Neural cell (in vitro differentiated cells): ENCODE results near the gene PRKD1. TPM values are rescaled to one million over a fixed set of nuclear protein-coding genes. Genes with fewer than 3 reads are reported as not detected.

Experiments
- H2AFZ ChIP-seq: fragments of 200-600, 300-800 bp; sonication (generic), shearing (Covaris generic); 2 replicates; pipeline ENCODE4 v1.6.0; 2014; ENCODE audit warnings: low read depth, mild to moderate bottlenecking, antibody characterized with exemption, low read length, moderate library complexity
- H3F3A ChIP-seq: fragments of 200-600 bp; shearing (Covaris generic); 2 replicates; pipeline ENCODE4 v1.6.1; 2016; ENCODE audit warnings: mild to moderate bottlenecking, moderate library complexity, mixed read lengths, antibody characterized with exemption, low read length; ENCODE audit not compliant: insufficient read depth, poor library complexity, severe bottlenecking
- H3K27ac ChIP-seq: fragments of 200-600, 300-800 bp; sonication (generic), shearing (Covaris generic); 2 replicates; pipeline ENCODE4 v1.5.1; 2014; ENCODE audit warnings: mild to moderate bottlenecking, low read length, moderate library complexity
- H3K27me3 ChIP-seq: fragments of 300-800, 200-600 bp; sonication (generic), shearing (Covaris generic); 2 replicates; pipeline ENCODE4 v1.6.0; 2014; ENCODE audit warnings: mild to moderate bottlenecking, low read depth, low read length, moderate library complexity; ENCODE audit not compliant: insufficient read depth
- H3K36me3 ChIP-seq: fragments of 300-800, 200-600 bp; sonication (generic), shearing (Covaris generic); 2 replicates; pipeline ENCODE4 v1.5.1; 2014; ENCODE audit warnings: mild to moderate bottlenecking, antibody characterized with exemption, low read length, moderate library complexity; ENCODE audit not compliant: insufficient read depth
- H3K4me2 ChIP-seq: fragments of 300-800, 200-600 bp; sonication (generic), shearing (Covaris generic); 2 replicates; pipeline ENCODE4 v1.6.0; 2014; ENCODE audit warnings: mild to moderate bottlenecking, low read length
- H3K4me3 ChIP-seq: fragments of 300-800, 200-600 bp; sonication (generic), shearing (Covaris generic); 2 replicates; pipeline ENCODE4 v1.5.1; 2014; ENCODE audit warnings: mild to moderate bottlenecking, low read length, moderate library complexity
- H3K79me2 ChIP-seq: fragments of 200-600 bp; shearing (Covaris generic); replicated peaks from 2 replicates; pipeline ENCODE4 v1.6.0; 2014; ENCODE audit warnings: mild to moderate bottlenecking, low read length, moderate library complexity; ENCODE audit not compliant: insufficient read depth
- H3K9ac ChIP-seq: fragments of 300-800, 200-600 bp; sonication (generic), shearing (Covaris generic); 2 replicates; pipeline ENCODE4 v1.6.1; 2016; ENCODE audit warnings: mild to moderate bottlenecking, low read length, mixed read lengths
- H3K9me2 ChIP-seq: fragments of 200-600 bp; shearing (Covaris generic); 2 replicates; pipeline ENCODE4 v1.6.1; 2016; ENCODE audit warnings: mild to moderate bottlenecking, low read length, mixed read lengths; ENCODE audit not compliant: insufficient read depth
- H3K9me3 ChIP-seq: fragments of 200-600, 300-800 bp; sonication (generic), shearing (Covaris generic); 2 replicates; pipeline ENCODE4 v1.6.1; 2016; ENCODE audit warnings: mild to moderate bottlenecking, mixed run types, low read length, moderate library complexity, mixed read lengths
- H4K20me1 ChIP-seq: fragments of 200-600 bp; shearing (Covaris generic); 2 replicates; pipeline ENCODE4 v1.6.1; 2016; ENCODE audit warnings: mild to moderate bottlenecking, mixed run types; ENCODE audit not compliant: insufficient read depth
- EP300 ChIP-seq: fragments of 450-650 bp; conservative IDR thresholded peaks from 2 replicates; pipeline ENCODE4 v1.6.1; 2014; ENCODE audit warnings: antibody characterized with exemption, mild to moderate bottlenecking, moderate library complexity; ENCODE audit not compliant: poor library complexity, severe bottlenecking
- EZH2 ChIP-seq: fragments of 200-600, 300-800 bp; shearing (Covaris generic), sonication (generic); IDR thresholded peaks from 2 replicates; pipeline ENCODE4 v1.6.1; 2014; ENCODE audit warnings: antibody characterized with exemption, low read length, borderline replicate concordance, mild to moderate bottlenecking; ENCODE audit not compliant: insufficient read depth, poor library complexity, severe bottlenecking
- MXI1 ChIP-seq: fragments of 450-650 bp; conservative IDR thresholded peaks from 2 replicates; pipeline ENCODE4 v1.6.1; 2014; ENCODE audit warnings: antibody characterized with exemption, mild to moderate bottlenecking; ENCODE audit not compliant: poor library complexity, severe bottlenecking
- POLR2AphosphoS5 ChIP-seq: IDR thresholded peaks from 2 replicates; pipeline ENCODE4 v1.6.1; 2012
- RAD21 ChIP-seq: fragments of 450-650 bp; conservative IDR thresholded peaks from 2 replicates; pipeline ENCODE4 v1.6.1; 2014; ENCODE audit warnings: antibody characterized with exemption, mild to moderate bottlenecking, moderate library complexity
- SMC3 ChIP-seq: fragments of 450-650 bp; conservative IDR thresholded peaks from 2 replicates; pipeline ENCODE4 v1.6.1; 2014; ENCODE audit warnings: antibody characterized with exemption, mild to moderate bottlenecking, moderate library complexity; ENCODE audit not compliant: poor library complexity
- TAF1 ChIP-seq: IDR thresholded peaks from 2 replicates; pipeline ENCODE4 v1.6.1; 2012; ENCODE audit warnings: low read depth
- polyA plus RNA-seq: library from polyadenylated mRNA; depleted of rRNA; stranded (reverse); fragments of >200 nt; gene quantifications from 2 replicates; pipeline ENCODE4 v1.2.3, GENCODE V29; 2014
- TF ChIP-seq, protein P1 (sequence below): IDR thresholded peaks from 2 replicates; pipeline ENCODE4 v1.6.1; 2012; ENCODE audit warnings: borderline replicate concordance
- TF ChIP-seq, protein P2 (sequence below): fragments of 450-650 bp; IDR thresholded peaks from 2 replicates; pipeline ENCODE4 v1.5.1; 2014; ENCODE audit warnings: antibody characterized with exemption, mild to moderate bottlenecking, moderate library complexity; ENCODE audit not compliant: poor library complexity, severe bottlenecking

Gene PRKD1
- polyA plus RNA-seq, 1 donor from 2014 or later: 9.6 TPM

DNA sequence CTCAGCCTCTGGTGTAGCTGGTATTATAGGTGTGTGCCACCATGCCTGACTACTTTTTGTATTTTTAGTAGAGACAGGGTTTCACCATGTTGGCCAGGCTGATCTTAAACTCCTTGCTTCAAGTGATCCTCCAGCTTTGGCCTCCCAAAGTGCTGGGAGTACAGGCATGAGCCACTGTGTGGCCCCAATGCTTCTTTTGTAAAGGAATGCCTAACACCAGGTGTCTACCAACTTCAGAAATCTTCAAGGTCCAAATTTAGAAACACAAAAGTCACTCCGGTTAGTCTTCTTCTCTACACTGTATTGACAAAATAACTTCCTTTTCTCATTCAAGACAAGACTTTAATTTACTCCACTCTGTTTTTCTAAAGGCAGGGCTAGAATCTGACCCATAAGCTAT is 188.7 kb downstream of the PRKD1 start:
- Histone ChIP-seq H2AFZ (no peak overlapping the region), H3F3A (no peaks in the 10 kb centered on the region), H3K36me3 (no peaks in the 10 kb centered on the region), H3K79me2 (no peaks in the 10 kb centered on the region), H3K27ac (no peak overlapping the region), H3K9ac (no peak overlapping the region), H3K9me3 (no peaks in the 10 kb centered on the region), H3K9me2 (no peaks in the 10 kb centered on the region), H3K27me3 (no peaks in the 10 kb centered on the region), H3K4me3 (no peak overlapping the region), H4K20me1 (no peaks in the 10 kb centered on the region), H3K4me2 (no peak overlapping the region)
- TF ChIP-seq MXI1: no peak
- TF ChIP-seq POLR2AphosphoS5: no peak
- TF ChIP-seq, protein P1, sequence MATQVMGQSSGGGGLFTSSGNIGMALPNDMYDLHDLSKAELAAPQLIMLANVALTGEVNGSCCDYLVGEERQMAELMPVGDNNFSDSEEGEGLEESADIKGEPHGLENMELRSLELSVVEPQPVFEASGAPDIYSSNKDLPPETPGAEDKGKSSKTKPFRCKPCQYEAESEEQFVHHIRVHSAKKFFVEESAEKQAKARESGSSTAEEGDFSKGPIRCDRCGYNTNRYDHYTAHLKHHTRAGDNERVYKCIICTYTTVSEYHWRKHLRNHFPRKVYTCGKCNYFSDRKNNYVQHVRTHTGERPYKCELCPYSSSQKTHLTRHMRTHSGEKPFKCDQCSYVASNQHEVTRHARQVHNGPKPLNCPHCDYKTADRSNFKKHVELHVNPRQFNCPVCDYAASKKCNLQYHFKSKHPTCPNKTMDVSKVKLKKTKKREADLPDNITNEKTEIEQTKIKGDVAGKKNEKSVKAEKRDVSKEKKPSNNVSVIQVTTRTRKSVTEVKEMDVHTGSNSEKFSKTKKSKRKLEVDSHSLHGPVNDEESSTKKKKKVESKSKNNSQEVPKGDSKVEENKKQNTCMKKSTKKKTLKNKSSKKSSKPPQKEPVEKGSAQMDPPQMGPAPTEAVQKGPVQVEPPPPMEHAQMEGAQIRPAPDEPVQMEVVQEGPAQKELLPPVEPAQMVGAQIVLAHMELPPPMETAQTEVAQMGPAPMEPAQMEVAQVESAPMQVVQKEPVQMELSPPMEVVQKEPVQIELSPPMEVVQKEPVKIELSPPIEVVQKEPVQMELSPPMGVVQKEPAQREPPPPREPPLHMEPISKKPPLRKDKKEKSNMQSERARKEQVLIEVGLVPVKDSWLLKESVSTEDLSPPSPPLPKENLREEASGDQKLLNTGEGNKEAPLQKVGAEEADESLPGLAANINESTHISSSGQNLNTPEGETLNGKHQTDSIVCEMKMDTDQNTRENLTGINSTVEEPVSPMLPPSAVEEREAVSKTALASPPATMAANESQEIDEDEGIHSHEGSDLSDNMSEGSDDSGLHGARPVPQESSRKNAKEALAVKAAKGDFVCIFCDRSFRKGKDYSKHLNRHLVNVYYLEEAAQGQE: no peak
- TF ChIP-seq, protein P2, sequence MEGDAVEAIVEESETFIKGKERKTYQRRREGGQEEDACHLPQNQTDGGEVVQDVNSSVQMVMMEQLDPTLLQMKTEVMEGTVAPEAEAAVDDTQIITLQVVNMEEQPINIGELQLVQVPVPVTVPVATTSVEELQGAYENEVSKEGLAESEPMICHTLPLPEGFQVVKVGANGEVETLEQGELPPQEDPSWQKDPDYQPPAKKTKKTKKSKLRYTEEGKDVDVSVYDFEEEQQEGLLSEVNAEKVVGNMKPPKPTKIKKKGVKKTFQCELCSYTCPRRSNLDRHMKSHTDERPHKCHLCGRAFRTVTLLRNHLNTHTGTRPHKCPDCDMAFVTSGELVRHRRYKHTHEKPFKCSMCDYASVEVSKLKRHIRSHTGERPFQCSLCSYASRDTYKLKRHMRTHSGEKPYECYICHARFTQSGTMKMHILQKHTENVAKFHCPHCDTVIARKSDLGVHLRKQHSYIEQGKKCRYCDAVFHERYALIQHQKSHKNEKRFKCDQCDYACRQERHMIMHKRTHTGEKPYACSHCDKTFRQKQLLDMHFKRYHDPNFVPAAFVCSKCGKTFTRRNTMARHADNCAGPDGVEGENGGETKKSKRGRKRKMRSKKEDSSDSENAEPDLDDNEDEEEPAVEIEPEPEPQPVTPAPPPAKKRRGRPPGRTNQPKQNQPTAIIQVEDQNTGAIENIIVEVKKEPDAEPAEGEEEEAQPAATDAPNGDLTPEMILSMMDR: no peak
- TF ChIP-seq RAD21: no peak
- TF ChIP-seq EP300: no peak
- TF ChIP-seq EZH2: no peak

DNA sequence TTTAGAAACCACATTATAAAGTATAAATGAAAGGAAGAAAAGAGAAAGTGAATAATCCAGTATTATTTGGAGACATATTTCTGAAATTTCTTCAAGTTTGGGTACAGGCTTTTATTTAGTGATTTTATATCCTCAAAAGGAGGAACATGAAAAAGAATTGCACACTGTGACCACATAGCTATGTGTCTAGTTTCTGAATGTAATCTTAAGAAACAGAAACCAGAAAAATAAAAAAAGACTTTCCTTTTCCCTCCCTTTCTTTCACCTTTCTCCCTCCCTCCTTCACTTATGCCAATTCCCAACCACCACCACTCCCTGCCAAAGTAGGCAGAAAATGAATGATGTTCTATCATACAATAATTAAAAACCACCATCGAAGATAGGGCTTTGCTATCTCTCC is 189.6 kb downstream of the PRKD1 start:
- no peak overlapping the region for H3K4me2 ChIP-seq
- H3F3A ChIP-seq: no peaks in the 10 kb centered on the region
- H3K9ac ChIP-seq: no peak overlapping the region
- no peaks in the 10 kb centered on the region for H3K79me2 ChIP-seq
- no peaks in the 10 kb centered on the region for H3K9me2 ChIP-seq
- no peak for TF ChIP-seq SMC3
- no peak for TF ChIP-seq RAD21
- no peak for TF ChIP-seq TAF1
- no peak for TF ChIP-seq MXI1
- H3K27ac ChIP-seq: no peak overlapping the region
- no peaks in the 10 kb centered on the region for H4K20me1 ChIP-seq
- H3K9me3 ChIP-seq: no peaks in the 10 kb centered on the region
- H3K27me3 ChIP-seq: no peaks in the 10 kb centered on the region
- no peak overlapping the region for H3K4me3 ChIP-seq
- no peak overlapping the region for H2AFZ ChIP-seq
- H3K36me3 ChIP-seq: no peaks in the 10 kb centered on the region

DNA sequence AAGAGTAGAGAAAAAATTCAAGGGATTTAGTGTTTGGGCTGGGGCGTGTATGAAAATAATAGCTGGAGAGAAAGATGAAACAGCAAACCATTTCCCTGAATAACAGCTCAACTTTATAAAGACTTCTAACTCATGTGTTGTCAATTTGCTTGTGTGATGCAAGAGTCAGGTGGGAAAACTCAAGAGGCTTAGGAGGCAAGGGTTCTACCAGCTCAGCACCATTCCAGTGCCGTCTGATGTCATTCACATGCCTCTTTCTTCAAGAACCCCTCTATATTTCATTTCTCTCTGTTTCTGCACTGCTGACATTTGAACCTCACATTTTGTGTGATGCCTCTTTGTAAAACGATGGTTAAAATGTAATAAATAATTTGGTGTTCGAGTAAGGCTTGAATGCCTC is 192.2 kb downstream of the PRKD1 start:
- Histone ChIP-seq H4K20me1 (no peaks in the 10 kb centered on the region), H3K9me3 (no peaks in the 10 kb centered on the region), H3K4me2 (no peak overlapping the region), H3K27me3 (no peaks in the 10 kb centered on the region), H3K36me3 (no peaks in the 10 kb centered on the region), H3K9ac (no peak overlapping the region), H3K27ac (no peak overlapping the region), H3K79me2 (no peaks in the 10 kb centered on the region), H3K9me2 (no peaks in the 10 kb centered on the region), H2AFZ (no peak overlapping the region), H3F3A (no peaks in the 10 kb centered on the region), H3K4me3 (no peak overlapping the region)
- no peak for TF ChIP-seq EZH2
- no peak for TF ChIP-seq RAD21
- TF ChIP-seq, protein P1: no peak
- TF ChIP-seq, protein P2: no peak
- no peak for TF ChIP-seq MXI1
- TF ChIP-seq SMC3: no peak
- no peak for TF ChIP-seq TAF1
- TF ChIP-seq EP300: no peak
